Bone marrow (tissue), 2 donors: ENCODE measurements around the gene GGT5.
"Not testable (repeated sequence)": the region's sequence is repeated elsewhere in the genome, so short reads cannot be mapped to it uniquely, and the experiment has no call there.

Experiments used
- DNase-seq, 2 donors: peaks; one replicate each; lab custom pipeline; 2025; lab: John Stamatoyannopoulos, UW

The GGT5 gene

GRCh38 chr22:24262185-24262749 lies 17.4 kb upstream of the GGT5 start:
- not testable (repeated sequence) for DNase-seq

DNA sequence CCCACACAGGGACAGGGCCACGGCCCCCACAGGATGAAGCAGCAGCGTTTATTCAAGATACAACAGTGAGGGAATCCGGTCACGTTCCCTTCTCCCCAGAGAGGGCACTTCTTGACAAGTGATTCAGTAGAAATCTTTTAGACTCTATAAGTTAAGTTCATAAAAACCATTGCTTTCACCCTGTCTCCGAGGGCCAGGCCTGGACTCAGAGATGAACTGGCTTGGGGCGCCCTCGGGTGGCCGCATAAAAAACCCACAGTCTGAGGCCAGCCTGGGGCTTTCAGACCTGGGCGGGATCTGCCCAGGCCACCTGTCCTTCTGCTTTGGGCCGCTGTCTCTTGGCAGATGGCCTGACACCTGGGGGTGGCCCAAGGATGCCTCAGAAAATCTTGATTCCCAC lies 14.6 kb upstream of the GGT5 start:
- peak; percentile 19 to 65 for DNase-seq

DNA sequence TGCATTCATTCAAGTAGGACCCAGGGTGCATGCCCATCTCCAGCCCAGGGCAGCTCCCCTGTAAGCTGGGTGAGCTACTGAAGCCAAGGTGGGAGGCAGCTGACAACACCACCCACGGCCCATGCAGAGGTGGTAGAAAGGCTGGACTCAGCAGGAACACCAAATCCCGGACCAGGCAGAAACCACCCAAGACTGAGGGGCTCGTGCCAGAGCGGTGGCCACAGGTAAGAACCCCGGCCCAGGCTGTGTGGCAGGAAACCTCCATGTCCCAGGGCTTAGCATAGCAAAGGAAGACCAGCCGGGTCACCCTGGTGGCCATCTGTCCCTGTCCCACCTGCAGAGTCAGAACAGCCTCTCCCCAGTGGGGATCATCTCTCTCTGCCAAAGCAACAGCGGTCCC lies 11.9 kb upstream of the GGT5 start:
- DNase-seq: not testable (repeated sequence)

- DNase-seq: not testable (repeated sequence)
Observed at GRCh38 chr22:24256136-24256535, 11.3 kb upstream of the GGT5 start.

GRCh38 chr22:24253126-24253525 lies 8.2 kb upstream of the GGT5 start:
- DNase-seq: not testable (repeated sequence)

- DNase-seq: not testable (repeated sequence)
Observed at GRCh38 chr22:24251286-24251685, 6.4 kb upstream of the GGT5 start.

GRCh38 chr22:24249413-24249812 lies 4.5 kb upstream of the GGT5 start:
- DNase-seq: not testable (repeated sequence)

DNA sequence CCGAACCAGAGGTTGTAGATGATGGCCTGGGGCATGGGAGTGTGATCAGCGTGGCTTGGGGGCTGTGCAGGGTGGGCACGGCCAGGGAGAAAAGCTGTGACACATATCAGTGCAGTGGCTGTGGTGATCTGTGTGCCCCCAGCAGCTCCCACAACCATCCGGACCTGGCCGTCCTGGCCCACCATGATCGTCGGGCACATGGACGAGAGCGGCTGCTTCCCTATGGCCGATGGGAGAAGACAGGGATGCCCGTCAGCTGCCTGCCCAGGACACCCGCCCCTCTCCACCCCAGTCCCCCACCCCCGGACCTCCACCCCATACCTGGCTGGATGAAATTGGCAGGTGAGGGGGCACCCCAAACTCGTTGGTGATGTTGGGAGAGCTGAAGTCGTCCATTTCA lies 3.7 kb upstream of the GGT5 start:
- not testable (repeated sequence) for DNase-seq

GRCh38 chr22:24247564-24248344 lies 2.9 kb upstream of the GGT5 start:
- peak; percentile 24 to 32 for DNase-seq

- no peak for DNase-seq
Observed at GRCh38 chr22:24247011-24247507, 2.2 kb upstream of the GGT5 start.

- not testable (repeated sequence) for DNase-seq
Observed at GRCh38 chr22:24245584-24246561, 991 bp upstream of the GGT5 start.

DNA sequence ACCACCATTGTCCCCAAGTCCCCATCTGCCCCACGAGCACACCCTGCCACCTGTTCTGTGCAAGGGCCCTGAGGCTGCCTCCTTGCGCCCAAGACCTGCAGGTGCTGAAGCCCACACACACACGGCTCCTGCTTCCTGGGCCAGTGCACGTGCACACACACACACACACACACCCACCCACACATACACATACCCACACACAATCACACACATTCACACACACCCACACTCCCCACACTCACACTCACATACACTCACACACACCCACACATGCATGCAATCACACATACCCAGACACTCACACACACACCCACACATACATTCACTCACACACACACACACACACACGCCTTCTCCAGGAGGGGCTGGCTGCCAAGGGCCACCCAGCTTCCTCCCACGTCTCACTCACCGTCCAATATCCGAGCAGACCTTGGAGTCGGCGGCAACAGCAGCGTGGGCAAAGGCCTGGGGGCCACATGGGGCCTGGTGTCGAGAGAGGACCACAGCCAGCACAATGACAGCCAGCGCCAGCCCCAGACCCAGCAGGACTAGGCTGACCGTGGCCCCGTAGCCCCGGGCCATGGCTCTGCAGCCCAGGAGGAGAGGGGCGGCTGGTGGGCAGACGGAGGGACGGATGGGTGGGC lies 616 bp downstream of the GGT5 start:
- DNase-seq: no peak

GRCh38 chr22:24243417-24243816 lies 1.5 kb downstream of the GGT5 start:
- not testable (repeated sequence) for DNase-seq

GRCh38 chr22:24240985-24241692 lies 3.7 kb downstream of the GGT5 start:
- not testable (repeated sequence) for DNase-seq

DNA sequence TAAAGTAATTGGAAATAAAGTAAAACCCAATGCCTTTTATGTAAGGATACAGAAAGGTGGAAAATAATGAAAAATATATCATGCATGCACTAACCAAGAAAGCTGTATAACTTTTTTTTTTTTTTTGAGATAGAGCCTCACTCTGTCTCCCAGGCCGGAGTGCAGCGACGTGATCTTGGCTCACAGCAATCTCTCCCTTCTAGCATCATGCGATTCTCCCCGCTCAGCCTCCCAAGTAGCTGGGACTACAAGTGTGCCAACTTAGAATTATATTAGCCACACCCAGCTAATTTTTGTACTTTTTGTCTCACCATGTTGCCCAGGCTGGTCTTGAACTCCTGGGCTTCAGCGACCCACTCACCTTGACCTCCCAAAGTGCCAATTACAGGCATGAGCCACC lies 4.5 kb downstream of the GGT5 start:
- no peak for DNase-seq

GRCh38 chr22:24238101-24238694 lies 6.7 kb downstream of the GGT5 start:
- not testable (repeated sequence) for DNase-seq

DNA sequence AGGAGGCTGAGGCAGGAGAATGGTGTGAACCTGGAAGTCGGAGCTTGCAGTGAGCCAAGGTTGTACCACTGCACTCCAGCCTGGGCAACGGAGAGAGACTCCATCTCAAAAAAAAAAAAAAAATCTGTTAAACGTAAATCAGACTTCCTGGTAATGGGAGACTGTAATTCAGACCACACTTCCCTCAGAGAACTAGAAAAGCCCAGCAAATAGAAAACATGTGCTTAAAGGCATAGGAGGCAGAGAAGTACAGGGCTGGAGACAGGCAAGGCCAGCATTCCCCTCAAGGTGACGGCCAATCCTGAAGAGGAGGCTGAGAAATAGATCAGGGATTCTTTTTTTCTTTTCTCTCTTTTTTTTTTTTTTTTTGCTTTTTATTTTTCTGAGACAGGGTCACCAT lies 8.2 kb downstream of the GGT5 start:
- DNase-seq: no peak

- no peak for DNase-seq
Observed at GRCh38 chr22:24235315-24235714, 9.6 kb downstream of the GGT5 start.

DNA sequence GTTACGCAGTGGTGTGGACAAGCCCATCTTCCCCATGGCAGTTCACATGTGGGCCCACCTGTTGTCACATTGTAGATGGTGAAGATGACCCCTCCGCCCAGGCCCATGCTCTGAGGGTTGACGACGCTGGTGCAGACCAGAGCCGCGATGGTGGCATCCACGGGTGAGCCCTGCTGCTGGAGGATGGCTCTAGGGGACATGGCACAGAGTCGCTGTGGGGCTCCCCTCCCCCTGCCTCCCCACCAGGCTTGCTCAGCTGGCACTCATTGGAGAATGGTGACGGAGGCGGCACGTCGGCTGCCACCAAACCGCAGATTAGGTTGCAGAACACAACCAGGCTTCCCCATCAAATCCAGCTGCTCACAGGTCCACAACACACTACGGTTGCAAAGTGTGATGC lies 11.1 kb downstream of the GGT5 start:
- no peak for DNase-seq

DNA sequence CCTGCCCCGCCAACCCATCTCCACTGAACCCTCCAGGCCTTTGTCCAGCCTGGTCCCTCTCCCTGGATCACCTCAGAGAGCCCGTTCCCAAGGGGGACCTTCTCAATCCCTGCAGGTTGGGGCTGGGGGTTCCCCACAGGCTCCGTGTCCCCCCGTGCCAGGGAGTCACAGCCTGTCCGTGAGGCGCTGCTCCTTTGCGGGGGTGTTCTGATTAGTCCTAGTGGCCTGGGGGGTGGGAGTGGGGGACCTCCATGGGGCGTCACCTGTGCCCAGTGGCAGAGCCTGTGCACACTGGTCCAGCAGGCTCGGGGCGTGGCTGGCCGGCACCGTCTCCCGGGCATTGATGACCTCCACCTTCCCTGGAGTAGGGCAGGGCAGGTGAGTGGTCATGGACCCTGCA lies 11.6 kb downstream of the GGT5 start:
- DNase-seq: no peak

DNA sequence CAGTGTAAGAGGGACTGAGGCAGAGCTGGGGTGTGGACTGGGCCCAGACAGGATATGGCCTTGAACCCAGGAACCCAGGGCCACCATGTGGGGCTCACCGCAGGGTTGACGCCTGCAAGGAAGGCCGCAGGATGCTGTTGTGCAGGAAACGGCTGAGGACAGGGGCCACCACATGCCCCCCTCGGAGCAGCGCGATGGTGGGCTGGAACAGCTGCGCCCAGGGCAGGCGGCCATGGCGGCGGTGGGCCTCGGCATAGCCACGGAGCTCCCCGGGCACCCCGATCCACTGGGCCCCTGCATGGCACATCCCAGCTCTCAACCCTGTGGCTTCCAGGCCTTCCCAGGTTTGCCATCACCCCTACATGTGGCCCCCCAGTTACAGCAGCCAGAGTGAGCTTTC lies 12.2 kb downstream of the GGT5 start:
- DNase-seq: no peak
